ENCODE data around the gene STARD5. TPM values are rescaled to one million over a fixed set of nuclear protein-coding genes. Genes with fewer than 3 reads are reported as not detected.

STARD5 gene
- total and polyA plus RNA-seq, 2 experiments from 2014 or later, result 3.8 to 10.1 TPM

GRCh38 chr15:81315452-81316175, 8.3 kb downstream of the STARD5 start (continued):
- TF ChIP-seq ZNF114 (CRISPR knock-in tag; IDR thresholded peaks at IDR 0.05) (no peak), ZNF331 (CRISPR knock-in tag; IDR thresholded peaks at IDR 0.05; ENCODE audit: low read depth) (no peak), CTCF (conservative IDR thresholded peaks at IDR 0.05; ENCODE audit: low read depth in 2 of 2) (no peak), POLR2AphosphoS5 (IDR thresholded peaks at IDR 0.05; ENCODE audit: low read depth) (no peak), REST (IDR thresholded peaks at IDR 0.05; ENCODE audit: unreplicated experiment) (no peak)

GRCh38 chr15:81314378-81314777, 9.6 kb downstream of the STARD5 start:
- Histone ChIP-seq H3K27ac (ENCODE audit: low read depth) (no peak overlapping the region), H3F3A (replicated peaks; ENCODE audit: low read depth) (no peaks in the 10 kb centered on the region), H2AFZ (no peak overlapping the region), H3K27me3 (ENCODE audit: insufficient read depth) (no peaks in the 10 kb centered on the region), H3K9me2 (ENCODE audit: insufficient read depth) (0 out of 2 replicates have a peak, but pooled peaks cover 2% of the 10 kb centered on the region), H3K4me2 (no peak overlapping the region), H3K4me1 (ENCODE audit: insufficient read depth) (no peaks in the 10 kb centered on the region), H3K36me3 (ENCODE audit: insufficient read depth) (no peaks in the 10 kb centered on the region), H3K4me3 (no peak overlapping the region), H4K20me1 (replicated peaks; ENCODE audit: insufficient read depth) (no peaks in the 10 kb centered on the region), H3K79me2 (replicated peaks; ENCODE audit: insufficient read depth) (no peaks in the 10 kb centered on the region)
- no peak overlapping the region for H3K27ac Mint-ChIP-seq
- DNase-seq (ENCODE audit: low spot score) (no peak), ATAC-seq (no peak)
- H3K4me1 Mint-ChIP-seq, result no peaks in the 10 kb centered on the region
- H3K36me3 Mint-ChIP-seq (ENCODE audit: low read depth), result peaks cover 28% of the 10 kb centered on the region
- peaks cover 2% of the 10 kb centered on the region for H3K27me3 Mint-ChIP-seq (ENCODE audit: insufficient read depth, low read depth, poor library complexity)
- H3K9me3 Mint-ChIP-seq, result no peaks in the 10 kb centered on the region
- H3K4me3 Mint-ChIP-seq, result no peak overlapping the region
- TF ChIP-seq POLR2AphosphoS5 (IDR thresholded peaks at IDR 0.05; ENCODE audit: low read depth), result no peak
- no peak for TF ChIP-seq STAT1 (IDR thresholded peaks at IDR 0.05; ENCODE audit: unreplicated experiment)
- no peak for TF ChIP-seq ZNF462 (CRISPR knock-in tag; IDR thresholded peaks at IDR 0.05)
- TF ChIP-seq EZH2 (IDR thresholded peaks at IDR 0.05; ENCODE audit: low read depth, unreplicated experiment), result no peak
- no peak for TF ChIP-seq REST (IDR thresholded peaks at IDR 0.05; ENCODE audit: unreplicated experiment)

All from GM23338 (cell line).